Immature natural killer cell (primary cell): ENCODE measurements around the gene CCNF. TPM values are rescaled to one million over a fixed set of nuclear protein-coding genes. Genes with fewer than 3 reads are reported as not detected.
"Not testable (repeated sequence)": the region's sequence is repeated elsewhere in the genome, so short reads cannot be mapped to it uniquely, and the experiment has no call there.

Experiments
- DNase-seq, 3 donors: peaks; one replicate each; pipeline ENCODE4 v3.0.0; 2022; ENCODE audit warnings: mixed read lengths in 1 of 3
- H3K27ac Mint-ChIP-seq, 6 donors: one replicate each; pipeline ENCODE4 v1.8.0; 2020; ENCODE audit warnings: mixed read lengths in 6 of 6, mild to moderate bottlenecking in 5 of 6, inconsistent platforms in 4 of 6, moderate library complexity in 3 of 6
- H3K27me3 Mint-ChIP-seq, 3 donors: one replicate each; pipeline ENCODE4 v1.8.0; 2020 to 2021; ENCODE audit warnings: low read depth in 3 of 3, mild to moderate bottlenecking in 3 of 3, mixed read lengths in 3 of 3, moderate library complexity in 3 of 3, inconsistent platforms in 1 of 3
- H3K36me3 Mint-ChIP-seq, 3 donors: one replicate each; pipeline ENCODE4 v1.8.0; 2020; ENCODE audit warnings: mixed read lengths in 3 of 3, inconsistent platforms in 2 of 3, mild to moderate bottlenecking in 2 of 3
- H3K4me1 Mint-ChIP-seq, 2 donors: one replicate each; pipeline ENCODE4 v1.8.0; 2020; ENCODE audit warnings: inconsistent platforms in 2 of 2, mild to moderate bottlenecking in 2 of 2, mixed read lengths in 2 of 2, moderate library complexity in 1 of 2
- H3K4me3 Mint-ChIP-seq, 5 donors: one replicate each; pipeline ENCODE4 v1.8.0; 2020; ENCODE audit warnings: mild to moderate bottlenecking in 5 of 5, mixed read lengths in 5 of 5, inconsistent platforms in 3 of 5, moderate library complexity in 3 of 5
- H3K9me3 Mint-ChIP-seq, 6 donors: one replicate each; pipeline ENCODE4 v1.8.0; 2020; ENCODE audit warnings: mild to moderate bottlenecking in 6 of 6, mixed read lengths in 6 of 6, inconsistent platforms in 4 of 6, moderate library complexity in 3 of 6
- polyA plus RNA-seq, 3 donors: library from polyadenylated mRNA; unstranded; fragments of 300-500 nt; fragmentation: Illumina TruSeq; gene quantifications; one replicate each; pipeline ENCODE4 v1.2.3, GENCODE V29; 2021

Gene CCNF
- polyA plus RNA-seq, 3 donors from 2014 or later: 1.5 to 10.9 (median 4.5) TPM

- DNase-seq: peak in 1 of 3 donors; percentile 43
- H3K27me3 Mint-ChIP-seq: peaks cover 5 to 16% (median 12%) of the 10 kb centered on the region in 3 donors
Observed at GRCh38 chr16:2473446-2473926, 44.2 kb downstream of the CCNF start.

GRCh38 chr16:2473999-2474876, 45.0 kb downstream of the CCNF start:
- no peaks in the 10 kb centered on the region for H3K36me3 Mint-ChIP-seq
- H3K9me3 Mint-ChIP-seq: no peaks in the 10 kb centered on the region
- H3K27ac Mint-ChIP-seq: peak overlapping the region in 1 of 6 donors; percentile 88
- H3K27me3 Mint-ChIP-seq: peaks cover 5 to 15% (median 12%) of the 10 kb centered on the region in 3 donors
- DNase-seq: peak; percentile 48 to 53 (median 52)
- H3K4me3 Mint-ChIP-seq: peak overlapping the region; percentile 62 to 82 (median 73)
- peaks cover 10 to 12% of the 10 kb centered on the region in 2 donors for H3K4me1 Mint-ChIP-seq

More at GRCh38 chr16:2473446-2473926, 44.2 kb downstream of the CCNF start:
- Mint-ChIP-seq H3K4me3 (peak overlapping the region; percentile 58 to 79 (median 75)), H3K9me3 (no peaks in the 10 kb centered on the region), H3K36me3 (no peaks in the 10 kb centered on the region), H3K27ac (peak overlapping the region in 1 of 6 donors; percentile 61), H3K4me1 (peaks cover 10 to 12% of the 10 kb centered on the region in 2 donors)

GRCh38 chr16:2474877-2475412, 45.7 kb downstream of the CCNF start, which contains the start of gene TBC1D24:
Gene TBC1D24 (plus strand): TSS chr16:2475127. CDS start chr16:2496149, 21,022 bp downstream.
- Mint-ChIP-seq H3K4me3 (peak within 1 kb of the TSS; percentile 62 to 82 (median 73)), H3K36me3 (no peaks in the 10 kb centered on the region)

GRCh38 chr16:2475413-2476344, 46.4 kb downstream of the CCNF start:
- Mint-ChIP-seq H3K4me3 (peak overlapping the region; percentile 52 to 77 (median 70)), H3K36me3 (no peaks in the 10 kb centered on the region), H3K4me1 (peaks cover 10 to 12% of the 10 kb centered on the region in 2 donors), H3K27me3 (peaks cover 0 to 6% (median 2%) of the 10 kb centered on the region in 3 donors), H3K27ac (no peak overlapping the region), H3K9me3 (no peaks in the 10 kb centered on the region)
- DNase-seq: peak in 1 of 3 donors; percentile 31

More at GRCh38 chr16:2474877-2475412, 45.7 kb downstream of the CCNF start, which contains the start of gene TBC1D24:
- DNase-seq: peak; percentile 86 to 89 (median 88)
- Mint-ChIP-seq H3K27ac (peak within 1 kb of the TSS in 1 of 6 donors; percentile 88), H3K27me3 (peaks cover 2 to 10% (median 7%) of the 10 kb centered on the region in 3 donors), H3K9me3 (no peaks in the 10 kb centered on the region), H3K4me1 (peaks cover 10 to 12% of the 10 kb centered on the region in 2 donors)

- Mint-ChIP-seq H3K36me3 (no peaks in the 10 kb centered on the region), H3K4me3 (peak overlapping the region; percentile 51 to 77 (median 69)), H3K4me1 (peaks cover 10 to 12% of the 10 kb centered on the region in 2 donors), H3K9me3 (no peaks in the 10 kb centered on the region), H3K27ac (no peak overlapping the region), H3K27me3 (peaks cover 0 to 6% (median 2%) of the 10 kb centered on the region in 3 donors)
- no peak for DNase-seq
Observed at GRCh38 chr16:2476345-2476720, 47.1 kb downstream of the CCNF start.

- Mint-ChIP-seq H3K27ac (no peak overlapping the region), H3K27me3 (peaks cover 0 to 6% (median 2%) of the 10 kb centered on the region in 3 donors), H3K9me3 (no peaks in the 10 kb centered on the region), H3K4me1 (peaks cover 10 to 12% of the 10 kb centered on the region in 2 donors), H3K4me3 (peak overlapping the region; percentile 51 to 77 (median 69)), H3K36me3 (no peaks in the 10 kb centered on the region)
- no peak for DNase-seq
Observed at GRCh38 chr16:2476741-2477140, 47.5 kb downstream of the CCNF start.

- no peak for DNase-seq
- H3K4me1 Mint-ChIP-seq: peaks cover 10 to 12% of the 10 kb centered on the region in 2 donors
- no peaks in the 10 kb centered on the region for H3K9me3 Mint-ChIP-seq
- H3K4me3 Mint-ChIP-seq: peak overlapping the region in 1 of 5 donors; percentile 6
- H3K27ac Mint-ChIP-seq: no peak overlapping the region
- H3K27me3 Mint-ChIP-seq: peaks cover 0 to 6% (median 2%) of the 10 kb centered on the region in 3 donors
- H3K36me3 Mint-ChIP-seq: no peaks in the 10 kb centered on the region
Observed at GRCh38 chr16:2477327-2477726, 48.1 kb downstream of the CCNF start.

- H3K27ac Mint-ChIP-seq: no peak overlapping the region
- no peaks in the 10 kb centered on the region for H3K36me3 Mint-ChIP-seq
- H3K27me3 Mint-ChIP-seq: peaks cover 0 to 6% (median 2%) of the 10 kb centered on the region in 3 donors
- no peaks in the 10 kb centered on the region for H3K9me3 Mint-ChIP-seq
- peaks cover 7 to 12% of the 10 kb centered on the region in 2 donors for H3K4me1 Mint-ChIP-seq
- no peak for DNase-seq
- H3K4me3 Mint-ChIP-seq: no peak overlapping the region
Observed at GRCh38 chr16:2478279-2478678, 49.0 kb downstream of the CCNF start.

GRCh38 chr16:2479996-2480395, 50.7 kb downstream of the CCNF start:
- peaks cover 9 to 12% of the 10 kb centered on the region in 2 donors for H3K4me1 Mint-ChIP-seq
- not testable (repeated sequence) for H3K27me3 Mint-ChIP-seq, H3K27ac Mint-ChIP-seq, H3K4me3 Mint-ChIP-seq, DNase-seq, H3K36me3 Mint-ChIP-seq, H3K9me3 Mint-ChIP-seq

- no peak for DNase-seq
- peaks cover 13 to 18% of the 10 kb centered on the region in 2 donors for H3K4me1 Mint-ChIP-seq
- no peaks in the 10 kb centered on the region for H3K36me3 Mint-ChIP-seq
- no peak overlapping the region for H3K4me3 Mint-ChIP-seq
- no peaks in the 10 kb centered on the region for H3K9me3 Mint-ChIP-seq
- no peak overlapping the region for H3K27ac Mint-ChIP-seq
- peaks cover 0 to 6% (median 0%) of the 10 kb centered on the region in 3 donors for H3K27me3 Mint-ChIP-seq
Observed at GRCh38 chr16:2480948-2481347, 51.7 kb downstream of the CCNF start.

- no peaks in the 10 kb centered on the region for H3K9me3 Mint-ChIP-seq
Observed at GRCh38 chr16:2481676-2482075, 52.4 kb downstream of the CCNF start.

GRCh38 chr16:2482249-2482648, 53.0 kb downstream of the CCNF start:
- peak overlapping the region in 1 of 6 donors; percentile 81 for H3K27ac Mint-ChIP-seq
- no peak overlapping the region for H3K4me3 Mint-ChIP-seq
- H3K27me3 Mint-ChIP-seq: peaks cover 0 to 6% (median 0%) of the 10 kb centered on the region in 3 donors
- DNase-seq: no peak
- H3K4me1 Mint-ChIP-seq: peaks cover 19% of the 10 kb centered on the region in 2 donors
- H3K9me3 Mint-ChIP-seq: no peaks in the 10 kb centered on the region
- no peaks in the 10 kb centered on the region for H3K36me3 Mint-ChIP-seq

More at GRCh38 chr16:2481676-2482075, 52.4 kb downstream of the CCNF start:
- Mint-ChIP-seq H3K27ac (no peak overlapping the region), H3K4me3 (no peak overlapping the region), H3K4me1 (peaks cover 16 to 18% of the 10 kb centered on the region in 2 donors), H3K36me3 (no peaks in the 10 kb centered on the region), H3K27me3 (peaks cover 0 to 5% (median 0%) of the 10 kb centered on the region in 3 donors)
- DNase-seq: no peak
